Measurements from ENCODE around the gene GDPGP1. TPM values are rescaled to one million over a fixed set of nuclear protein-coding genes. Genes with fewer than 3 reads are reported as not detected.

The GDPGP1 gene
- polyA plus RNA-seq, 1 donor (not counting 4 experiments of a cell fraction or from before 2014, with no cell fraction given), result 0.92 TPM

DNA sequence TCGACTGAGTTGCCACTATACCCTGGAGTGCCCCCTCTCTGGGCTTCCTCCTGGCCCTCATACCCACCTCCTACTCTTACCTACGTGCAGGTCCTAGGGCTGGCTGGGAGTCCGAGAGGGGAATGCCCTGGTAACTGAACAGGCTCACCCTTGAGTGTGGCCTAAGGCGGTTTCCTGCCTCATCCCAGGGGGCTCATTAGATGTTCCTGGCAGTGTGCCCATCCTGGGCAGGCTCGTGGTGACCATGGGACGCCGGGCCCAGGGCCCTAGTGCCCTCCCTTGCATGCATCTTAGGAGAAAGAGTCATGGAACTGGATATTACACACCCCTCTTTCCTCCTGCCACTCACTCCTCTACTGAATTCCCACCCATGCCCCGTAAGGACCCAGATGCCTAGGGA lies 30.1 kb upstream of the GDPGP1 start:
- no peak for DNase-seq (ENCODE audit: low read depth, low spot score)
- Histone ChIP-seq H3K4me3 (ENCODE audit: control insufficient read depth in 2 of 3, extremely low read depth in 1 of 3, insufficient read depth in 2 of 3, low read depth in 1 of 3, low read length in 3 of 3) (peak overlapping the region in 2 of 3 experiments; percentile 82 to 99), H3K9me1 (ENCODE audit: control insufficient read depth, extremely low read depth, insufficient read depth, low read length) (peaks cover 8% of the 10 kb centered on the region), H3K79me2 (ENCODE audit: control insufficient read depth, insufficient read depth, low read length) (peaks cover 81% of the 10 kb centered on the region), H3K4me2 (ENCODE audit: control insufficient read depth, extremely low read depth, insufficient read depth, low read depth, low read length) (peak overlapping the region; percentile 94), H3K9me3 (ENCODE audit: control insufficient read depth, low read depth, low read length) (no peaks in the 10 kb centered on the region), H2AFZ (ENCODE audit: control insufficient read depth, low read length) (no peak overlapping the region), H3K4me1 (ENCODE audit: control insufficient read depth, extremely low read depth, insufficient read depth, low read length) (peaks cover 43% of the 10 kb centered on the region), H3K27ac (ENCODE audit: control insufficient read depth, insufficient read depth, low read length) (no peak overlapping the region), H3K27me3 (ENCODE audit: control insufficient read depth, extremely low read depth, insufficient read depth, low read length) (no peaks in the 10 kb centered on the region), H3K36me3 (ENCODE audit: control insufficient read depth in 2 of 2, extremely low read depth in 1 of 2, insufficient read depth in 2 of 2, low read length in 2 of 2) (peaks cover 16 to 44% of the 10 kb centered on the region in 2 experiments), H4K20me1 (ENCODE audit: control insufficient read depth, extremely low read depth, insufficient read depth, low read length) (peaks cover 3% of the 10 kb centered on the region), H3K9ac (ENCODE audit: control insufficient read depth, extremely low read depth, insufficient read depth, low read length) (peak overlapping the region; percentile 15)
- TF ChIP-seq EZH2 (IDR thresholded peaks at IDR 0.05; ENCODE audit: low read length), result no peak
- TF ChIP-seq, protein P1, sequence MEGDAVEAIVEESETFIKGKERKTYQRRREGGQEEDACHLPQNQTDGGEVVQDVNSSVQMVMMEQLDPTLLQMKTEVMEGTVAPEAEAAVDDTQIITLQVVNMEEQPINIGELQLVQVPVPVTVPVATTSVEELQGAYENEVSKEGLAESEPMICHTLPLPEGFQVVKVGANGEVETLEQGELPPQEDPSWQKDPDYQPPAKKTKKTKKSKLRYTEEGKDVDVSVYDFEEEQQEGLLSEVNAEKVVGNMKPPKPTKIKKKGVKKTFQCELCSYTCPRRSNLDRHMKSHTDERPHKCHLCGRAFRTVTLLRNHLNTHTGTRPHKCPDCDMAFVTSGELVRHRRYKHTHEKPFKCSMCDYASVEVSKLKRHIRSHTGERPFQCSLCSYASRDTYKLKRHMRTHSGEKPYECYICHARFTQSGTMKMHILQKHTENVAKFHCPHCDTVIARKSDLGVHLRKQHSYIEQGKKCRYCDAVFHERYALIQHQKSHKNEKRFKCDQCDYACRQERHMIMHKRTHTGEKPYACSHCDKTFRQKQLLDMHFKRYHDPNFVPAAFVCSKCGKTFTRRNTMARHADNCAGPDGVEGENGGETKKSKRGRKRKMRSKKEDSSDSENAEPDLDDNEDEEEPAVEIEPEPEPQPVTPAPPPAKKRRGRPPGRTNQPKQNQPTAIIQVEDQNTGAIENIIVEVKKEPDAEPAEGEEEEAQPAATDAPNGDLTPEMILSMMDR (optimal IDR thresholded peaks at IDR 0.05 in 1 of 3, IDR thresholded peaks at IDR 0.05 in 1 of 3, conservative IDR thresholded peaks at IDR 0.05 in 1 of 3; ENCODE audit: extremely low read depth in 1 of 3, insufficient read depth in 2 of 3, low read length in 3 of 3), result no peak
- dilution Hi-C loops (cut with MboI; ENCODE audit: extremely low pct_ligation_motif_present, low sequenced_read_pairs), result no loop called here
- no peak for FAIRE-seq

DNA sequence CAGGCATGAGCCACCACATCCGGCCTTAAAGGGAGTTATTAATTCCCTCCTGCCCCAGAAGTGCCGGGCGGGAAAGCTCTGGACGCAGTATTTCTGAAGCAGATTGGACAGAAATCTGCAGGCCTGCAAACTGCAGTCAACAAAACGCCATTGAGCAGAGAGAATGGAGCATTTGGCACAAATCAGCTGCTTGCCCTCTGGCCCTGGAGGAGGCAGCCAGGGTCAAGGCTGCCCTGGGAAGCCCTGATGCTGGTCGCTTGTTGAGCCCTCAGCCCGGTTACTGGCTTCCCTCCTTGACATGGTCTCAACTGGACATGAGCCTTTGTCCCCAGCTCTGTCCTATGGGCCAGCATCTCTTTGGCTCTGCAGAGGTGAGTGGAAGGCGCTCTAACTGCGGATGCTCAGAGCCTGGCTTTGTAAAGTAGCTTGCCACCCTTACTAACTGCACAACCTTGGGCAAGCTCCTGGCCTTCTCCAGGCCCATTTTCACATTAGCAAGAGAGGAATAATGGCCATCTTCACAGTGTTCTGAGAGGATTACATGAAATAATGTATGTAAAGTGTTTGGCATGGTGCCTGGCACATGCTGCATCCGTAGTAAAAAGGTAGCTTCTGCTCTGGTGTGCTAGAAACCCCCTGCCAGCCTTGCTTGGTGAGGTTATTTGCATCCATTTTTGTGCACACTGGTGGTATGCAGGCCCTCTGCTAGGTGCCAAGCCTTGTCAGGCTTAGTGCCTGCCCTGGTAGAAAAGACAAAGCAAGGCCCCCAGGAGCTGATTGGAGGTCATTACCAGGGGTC lies 28.8 kb upstream of the GDPGP1 start:
- peak overlapping the region; percentile 45 for H3K4me2 ChIP-seq (ENCODE audit: control insufficient read depth, extremely low read depth, insufficient read depth, low read depth, low read length)
- no peak for DNase-seq (ENCODE audit: low read depth, low spot score)
- no peak overlapping the region for H3K4me3 ChIP-seq (ENCODE audit: control insufficient read depth in 2 of 3, extremely low read depth in 1 of 3, insufficient read depth in 2 of 3, low read depth in 1 of 3, low read length in 3 of 3)
- H3K27ac ChIP-seq (ENCODE audit: control insufficient read depth, insufficient read depth, low read length), result no peak overlapping the region
- H3K9me1 ChIP-seq (ENCODE audit: control insufficient read depth, extremely low read depth, insufficient read depth, low read length), result peaks cover 8% of the 10 kb centered on the region
- H2AFZ ChIP-seq (ENCODE audit: control insufficient read depth, low read length), result no peak overlapping the region
- peaks cover 55% of the 10 kb centered on the region for H3K4me1 ChIP-seq (ENCODE audit: control insufficient read depth, extremely low read depth, insufficient read depth, low read length)
- no peaks in the 10 kb centered on the region for H3K27me3 ChIP-seq (ENCODE audit: control insufficient read depth, extremely low read depth, insufficient read depth, low read length)
- no peaks in the 10 kb centered on the region for H3K9me3 ChIP-seq (ENCODE audit: control insufficient read depth, low read depth, low read length)
- peaks cover 17 to 54% of the 10 kb centered on the region in 2 experiments for H3K36me3 ChIP-seq (ENCODE audit: control insufficient read depth in 2 of 2, extremely low read depth in 1 of 2, insufficient read depth in 2 of 2, low read length in 2 of 2)
- no peak for TF ChIP-seq EZH2 (IDR thresholded peaks at IDR 0.05; ENCODE audit: low read length)
- TF ChIP-seq, protein P1 (optimal IDR thresholded peaks at IDR 0.05 in 1 of 3, IDR thresholded peaks at IDR 0.05 in 1 of 3, conservative IDR thresholded peaks at IDR 0.05 in 1 of 3; ENCODE audit: extremely low read depth in 1 of 3, insufficient read depth in 2 of 3, low read length in 3 of 3), result no peak
- H3K79me2 ChIP-seq (ENCODE audit: control insufficient read depth, insufficient read depth, low read length), result peaks cover 85% of the 10 kb centered on the region
- dilution Hi-C loops (cut with MboI; ENCODE audit: extremely low pct_ligation_motif_present, low sequenced_read_pairs), result no loop called here
- H3K9ac ChIP-seq (ENCODE audit: control insufficient read depth, extremely low read depth, insufficient read depth, low read length), result no peak overlapping the region
- peaks cover 3% of the 10 kb centered on the region for H4K20me1 ChIP-seq (ENCODE audit: control insufficient read depth, extremely low read depth, insufficient read depth, low read length)
- FAIRE-seq, result no peak

All from keratinocyte (primary cell).